Lower lobe of right lung (tissue), 2 donors: ENCODE data around the gene KIF6. TPM values are rescaled to one million over a fixed set of nuclear protein-coding genes. Genes with fewer than 3 reads are reported as not detected.

Experiments used
- ATAC-seq, 2 donors: fragments of 200-7000 bp; cut with Tn5 transposase; one replicate each; pipeline ENCODE4 v1.9.1; 2020 to 2022; ENCODE audit warnings: mild to moderate bottlenecking in 2 of 2, moderate library complexity in 2 of 2
- DNase-seq: peaks from one replicate; pipeline ENCODE4 v3.0.0-alpha.2; 2020
- H3K27ac ChIP-seq: fragments of 200-600 bp; one replicate; pipeline ENCODE4 v1.8.0; 2022
- H3K27me3 ChIP-seq: fragments of 200-600 bp; one replicate; pipeline ENCODE4 v1.8.0; 2022; ENCODE audit warnings: low read depth
- H3K36me3 ChIP-seq: fragments of 200-600 bp; one replicate; pipeline ENCODE4 v1.8.0; 2022; ENCODE audit warnings: mild to moderate bottlenecking
- H3K4me1 ChIP-seq: fragments of 200-600 bp; one replicate; pipeline ENCODE4 v1.8.0; 2022
- H3K4me3 ChIP-seq: fragments of 200-600 bp; one replicate; pipeline ENCODE4 v1.8.0; 2022; ENCODE audit warnings: mild to moderate bottlenecking
- H3K9me3 ChIP-seq: fragments of 200-600 bp; one replicate; pipeline ENCODE4 v1.8.0; 2022
- CTCF ChIP-seq: fragments of 200-600 bp; IDR thresholded peaks from one replicate; pipeline ENCODE4 v1.8.0; 2022; ENCODE audit warnings: antibody characterized with exemption, mild to moderate bottlenecking
- intact Hi-C: fragments of 100-400 bp; cut with DNase I; formaldehyde crosslinking; loops from one replicate; pipeline ENCODE4 v1.11.0; 2022
- total RNA-seq: library from RNA; stranded (reverse); fragmentation: NEBNext Ultra II Directional; extraction: Animal tissue kit (Norgen Biotek cat#: 25700); gene quantifications from one replicate; pipeline ENCODE4 v1.2.1, GENCODE V29; 2021
- donor health status: DM: no; HTN: yes; CAD: no; lungs with severe emphysema.

Gene KIF6
- total RNA-seq, 1 donor from 2014 or later: 2.5 TPM

- no peaks in the 10 kb centered on the region for H3K36me3 ChIP-seq
- ATAC-seq (no peak), DNase-seq (no peak)
- peaks cover 7% of the 10 kb centered on the region for H3K4me1 ChIP-seq
- H3K27me3 ChIP-seq: no peaks in the 10 kb centered on the region
- H3K4me3 ChIP-seq: no peak overlapping the region
- no peak for TF ChIP-seq CTCF
- intact Hi-C loops: no loop called here
- H3K27ac ChIP-seq: no peak overlapping the region
- no peaks in the 10 kb centered on the region for H3K9me3 ChIP-seq
Measured at GRCh38 chr6:39527792-39528564, 197.2 kb downstream of the KIF6 start.

- H3K36me3 ChIP-seq: no peaks in the 10 kb centered on the region
- ATAC-seq (peak in 1 of 2 donors; percentile 56), DNase-seq (no peak)
- peaks cover 13% of the 10 kb centered on the region for H3K4me1 ChIP-seq
- H3K4me3 ChIP-seq: no peak overlapping the region
- intact Hi-C loops: no loop called here
- no peaks in the 10 kb centered on the region for H3K9me3 ChIP-seq
- no peak overlapping the region for H3K27ac ChIP-seq
- TF ChIP-seq CTCF: no peak
- no peaks in the 10 kb centered on the region for H3K27me3 ChIP-seq
Measured at GRCh38 chr6:39524007-39524406, 201.2 kb downstream of the KIF6 start.

GRCh38 chr6:39521958-39522357 is 203.2 kb downstream of the KIF6 start:
- intact Hi-C loops: no loop called here
- Histone ChIP-seq H3K36me3 (no peaks in the 10 kb centered on the region), H3K27ac (peak overlapping the region; percentile 33), H3K9me3 (no peaks in the 10 kb centered on the region), H3K4me1 (peaks cover 26% of the 10 kb centered on the region), H3K4me3 (no peak overlapping the region), H3K27me3 (no peaks in the 10 kb centered on the region)
- DNase-seq (no peak), ATAC-seq (no peak)
- no peak for TF ChIP-seq CTCF

GRCh38 chr6:39520916-39521315 is 204.3 kb downstream of the KIF6 start:
- H3K27ac ChIP-seq: peak overlapping the region; percentile 33
- no peak for ATAC-seq
- H3K9me3 ChIP-seq: no peaks in the 10 kb centered on the region
- no peak for DNase-seq
- H3K4me1 ChIP-seq: peaks cover 26% of the 10 kb centered on the region
- no peaks in the 10 kb centered on the region for H3K36me3 ChIP-seq
- TF ChIP-seq CTCF: no peak
- no peaks in the 10 kb centered on the region for H3K27me3 ChIP-seq
- no peak overlapping the region for H3K4me3 ChIP-seq
- intact Hi-C loops: no loop called here

- DNase-seq: no peak
- Histone ChIP-seq H3K27me3 (no peaks in the 10 kb centered on the region), H3K4me3 (no peak overlapping the region), H3K27ac (no peak overlapping the region), H3K36me3 (no peaks in the 10 kb centered on the region), H3K9me3 (no peaks in the 10 kb centered on the region), H3K4me1 (peaks cover 26% of the 10 kb centered on the region)
- ATAC-seq: peak in 1 of 2 donors; percentile 24
- no peak for TF ChIP-seq CTCF
- intact Hi-C loops: no loop called here
Measured at GRCh38 chr6:39520411-39520810, 204.8 kb downstream of the KIF6 start.
